Measurements from ENCODE around the gene NKD1.

Gene NKD1

GRCh38 chr16:50538411-50539052 is 9.7 kb upstream of the NKD1 start:
- no peak for DNase-seq

DNA sequence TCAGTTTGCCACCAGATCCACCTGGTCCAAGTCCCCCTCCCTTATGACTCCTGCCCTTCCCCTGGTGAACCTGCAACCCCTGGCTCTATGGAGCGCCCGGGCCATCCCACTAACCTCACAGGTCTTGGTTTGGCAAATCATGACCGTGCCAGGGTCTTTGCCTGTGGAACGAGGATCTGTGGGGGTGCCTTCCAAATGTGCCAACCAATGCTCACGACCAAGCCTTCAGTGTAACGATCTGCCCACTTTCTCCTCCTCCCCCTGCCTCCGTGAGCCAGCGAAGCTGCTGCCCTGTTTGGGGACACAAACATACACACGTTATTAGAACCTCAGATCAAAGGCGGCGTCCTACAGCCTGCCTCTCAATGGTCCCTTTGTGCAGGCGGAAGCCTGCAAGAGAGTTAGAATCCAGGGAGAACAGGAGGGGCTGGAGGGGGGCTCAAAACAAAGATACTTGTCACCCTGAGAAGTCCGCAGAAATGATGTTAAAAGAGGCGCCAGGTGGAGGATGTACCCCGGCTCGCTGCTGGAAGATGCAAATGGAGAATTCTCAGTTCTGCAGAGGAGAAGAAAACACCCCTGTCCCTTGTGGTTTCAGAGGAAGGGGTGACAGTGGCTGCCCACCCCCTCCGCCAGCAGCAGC is 9.0 kb upstream of the NKD1 start:
- DNase-seq: no peak

GRCh38 chr16:50539822-50540710 is 8.1 kb upstream of the NKD1 start:
- DNase-seq: no peak

- no peak for DNase-seq
Observed at GRCh38 chr16:50540711-50541007, 7.5 kb upstream of the NKD1 start.

- no peak for DNase-seq
Observed at GRCh38 chr16:50542703-50543102, 5.5 kb upstream of the NKD1 start.

GRCh38 chr16:50546125-50546524 is 2.1 kb upstream of the NKD1 start:
- DNase-seq: no peak

- peak in 1 of 2 donors; percentile 2 for DNase-seq
Observed at GRCh38 chr16:50547340-50548124, 664 bp upstream of the NKD1 start.

GRCh38 chr16:50548909-50549560 is 839 bp downstream of the NKD1 start:
- DNase-seq: no peak

DNA sequence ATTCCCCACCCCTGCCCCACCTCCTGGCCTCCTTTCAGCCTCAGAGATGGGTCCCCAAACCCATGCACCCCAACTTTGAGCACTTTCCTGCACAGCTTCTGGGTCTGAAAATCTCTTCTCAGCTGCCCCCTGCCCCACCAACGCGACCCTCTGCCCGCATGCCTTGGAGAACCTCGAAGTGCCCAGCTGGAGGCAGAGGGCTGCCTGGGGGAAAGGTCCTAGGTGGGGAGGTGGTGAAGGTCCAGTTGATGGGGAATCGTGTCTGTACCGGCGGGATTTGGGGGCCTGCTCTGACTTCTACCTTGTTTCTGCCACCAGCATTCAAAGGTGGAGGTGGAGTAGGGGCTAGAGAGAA is 1.3 kb downstream of the NKD1 start:
- no peak for DNase-seq

DNA sequence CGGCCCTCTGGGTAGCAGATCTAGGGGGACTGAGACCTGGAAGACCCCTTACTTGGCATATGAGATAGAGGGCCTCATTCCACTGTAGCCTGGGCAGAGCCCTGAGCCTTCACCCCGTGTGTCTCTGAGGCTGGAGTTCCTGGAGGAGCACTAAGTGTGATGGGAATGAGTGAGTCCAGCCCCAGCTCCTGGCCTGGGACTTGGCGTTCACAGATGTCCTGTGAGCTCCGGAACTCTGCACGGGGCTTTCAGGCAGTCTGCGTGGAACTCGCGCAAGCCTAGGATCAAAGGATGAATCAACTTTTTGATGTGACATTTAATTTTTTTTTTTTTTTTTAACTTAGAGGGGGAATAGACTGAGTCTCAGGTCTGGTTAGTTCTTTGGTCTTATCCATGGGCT is 1.8 kb downstream of the NKD1 start:
- DNase-seq: no peak

- no peak for DNase-seq
Observed at GRCh38 chr16:50550866-50551641, 2.9 kb downstream of the NKD1 start.

- no peak for DNase-seq
Observed at GRCh38 chr16:50552476-50553101, 4.4 kb downstream of the NKD1 start.

- DNase-seq: no peak
Observed at GRCh38 chr16:50553182-50553710, 5.0 kb downstream of the NKD1 start.

DNA sequence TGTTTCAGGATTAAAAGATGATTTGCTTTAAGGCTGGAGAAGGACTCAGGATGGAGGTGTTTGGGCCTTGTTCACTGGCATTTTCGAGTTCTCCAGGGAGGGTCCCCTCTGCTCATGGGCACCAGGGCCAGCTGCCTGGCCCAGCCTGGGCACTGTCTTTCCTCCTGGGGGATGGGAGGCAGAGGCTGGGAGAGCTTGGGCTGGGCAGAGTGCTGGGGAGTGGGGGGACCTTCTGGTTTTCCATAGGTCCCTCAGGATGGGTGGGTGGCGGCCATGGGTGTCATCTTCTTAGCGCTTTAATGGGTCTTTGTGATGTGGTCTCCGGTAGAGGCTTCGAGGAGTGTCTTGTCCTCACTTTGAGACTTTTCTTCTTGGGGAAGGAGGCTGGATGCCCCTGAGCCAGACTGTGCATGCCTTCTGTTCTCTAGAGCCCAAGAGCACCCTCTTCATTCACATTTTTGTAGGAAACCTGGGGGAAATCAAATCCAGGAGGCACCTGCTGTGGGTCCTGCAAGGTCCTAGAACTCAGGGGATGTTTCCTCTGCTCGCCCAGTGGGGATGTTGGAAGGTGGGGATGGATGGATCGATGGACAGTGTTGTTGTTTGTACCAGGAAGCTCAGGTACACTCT is 5.7 kb downstream of the NKD1 start:
- no peak for DNase-seq

GRCh38 chr16:50555269-50555875 is 7.2 kb downstream of the NKD1 start:
- DNase-seq: no peak

DNA sequence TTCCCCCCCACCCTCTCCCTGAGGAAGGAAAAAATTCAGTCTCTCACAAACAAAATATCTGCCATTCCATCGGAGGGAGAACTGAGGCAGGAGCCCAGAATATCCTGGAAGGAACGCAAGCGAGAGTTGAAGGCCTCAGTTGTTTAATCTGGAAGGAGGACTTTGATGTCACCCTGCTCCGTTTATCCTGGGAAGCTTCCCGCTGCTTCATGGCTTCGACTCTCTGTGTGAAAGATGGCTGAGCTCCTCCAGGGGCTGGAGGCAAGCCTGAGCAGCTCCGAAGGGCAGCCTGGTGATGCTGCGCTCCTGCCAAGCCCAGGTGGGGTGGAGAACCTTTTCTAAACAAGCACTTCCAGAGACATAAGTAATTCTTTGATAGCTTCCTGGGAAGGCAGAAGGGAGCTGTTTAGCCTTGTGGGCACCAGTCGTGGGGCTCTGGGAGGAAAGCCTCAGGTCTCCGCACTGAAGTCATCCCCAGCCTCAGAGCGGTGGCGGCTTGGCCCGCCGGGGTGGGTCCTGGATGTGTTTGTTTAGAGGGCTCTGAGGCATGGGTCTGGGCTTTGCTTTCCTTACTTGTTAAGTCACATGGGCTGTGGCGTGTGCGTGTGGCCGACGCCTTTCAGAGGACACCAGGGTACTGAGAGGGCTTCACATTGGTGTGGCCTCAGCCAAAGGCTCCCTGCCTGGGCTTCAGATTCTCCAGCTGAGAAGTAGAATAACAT is 7.9 kb downstream of the NKD1 start:
- DNase-seq: no peak

DNA sequence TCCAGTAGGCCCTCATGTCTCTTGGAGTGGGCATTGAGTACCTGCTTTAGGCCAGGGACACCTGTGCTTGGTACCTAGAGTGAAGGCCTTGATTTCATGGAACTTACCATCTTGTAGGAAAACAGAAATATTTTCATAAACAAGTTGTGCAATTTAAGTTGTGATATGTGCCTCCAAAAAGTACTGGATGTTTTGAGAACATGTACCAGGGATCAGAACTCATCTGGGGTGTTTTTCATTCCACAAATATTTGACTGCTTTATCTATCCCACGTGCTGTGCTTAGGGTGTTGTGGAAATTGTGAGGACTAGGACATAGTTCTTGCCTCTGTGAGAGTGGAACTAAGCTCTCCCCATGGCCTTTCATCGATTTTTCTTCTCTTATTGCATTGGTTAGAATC is 8.8 kb downstream of the NKD1 start:
- no peak for DNase-seq

DNA sequence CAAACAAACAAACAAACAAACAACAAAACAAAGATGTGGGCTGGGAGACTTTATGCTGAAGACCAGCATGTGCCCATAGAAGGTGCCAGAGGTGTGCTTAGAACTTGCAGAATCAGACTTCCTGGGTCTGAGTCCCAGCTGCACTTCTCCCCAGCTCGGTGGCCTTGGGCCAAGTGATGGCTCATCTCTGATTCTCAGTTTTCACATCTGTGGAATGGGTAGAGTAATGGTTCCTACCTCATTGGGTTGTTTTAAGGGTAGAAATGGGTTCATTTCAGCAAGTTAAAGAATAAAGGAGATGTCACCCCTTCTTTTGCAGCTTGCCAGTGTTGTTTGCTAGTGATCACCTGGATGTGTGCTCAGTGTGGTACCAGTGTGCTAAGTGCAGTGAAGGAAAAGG is 10.7 kb downstream of the NKD1 start:
- DNase-seq: no peak

GRCh38 chr16:50559342-50559741 is 11.1 kb downstream of the NKD1 start:
- no peak for DNase-seq

All from inflammatory macrophage (primary cell).